ENCODE results near the gene COL6A1.

COL6A1 gene

GRCh38 chr21:45981151-45982091 lies at the start of gene COL6A1:
COL6A1 (plus strand) TSS chr21:45981770; CDS start chr21:45981851, 81 bp downstream.
- peak; percentile 40 for DNase-seq

GRCh38 chr21:45932922-45933502 lies 48.6 kb upstream of the COL6A1 start:
- no peak for DNase-seq

- DNase-seq: no peak
Observed at GRCh38 chr21:45934085-45934484, 47.5 kb upstream of the COL6A1 start.

- DNase-seq: no peak
Observed at GRCh38 chr21:45934554-45934953, 47.0 kb upstream of the COL6A1 start.

GRCh38 chr21:45935628-45936027 lies 45.9 kb upstream of the COL6A1 start:
- DNase-seq: no peak

- DNase-seq: no peak
Observed at GRCh38 chr21:45937721-45938452, 43.7 kb upstream of the COL6A1 start.

- no peak for DNase-seq
Observed at GRCh38 chr21:45938453-45938755, 43.2 kb upstream of the COL6A1 start.

- no peak for DNase-seq
Observed at GRCh38 chr21:45938811-45939520, 42.6 kb upstream of the COL6A1 start.

- DNase-seq: no peak
Observed at GRCh38 chr21:45939521-45940045, 42.0 kb upstream of the COL6A1 start.

GRCh38 chr21:45940091-45940490 lies 41.5 kb upstream of the COL6A1 start:
- no peak for DNase-seq

- DNase-seq: no peak
Observed at GRCh38 chr21:45940621-45941337, 40.8 kb upstream of the COL6A1 start.

- no peak for DNase-seq
Observed at GRCh38 chr21:45941338-45941710, 40.2 kb upstream of the COL6A1 start.

GRCh38 chr21:45941717-45942546 lies 39.6 kb upstream of the COL6A1 start:
- no peak for DNase-seq

GRCh38 chr21:45942755-45943629 lies 38.6 kb upstream of the COL6A1 start:
- DNase-seq: no peak

GRCh38 chr21:45943630-45944540 lies 37.7 kb upstream of the COL6A1 start:
- DNase-seq: no peak

GRCh38 chr21:45944601-45945000 lies 37.0 kb upstream of the COL6A1 start:
- no peak for DNase-seq

- no peak for DNase-seq
Observed at GRCh38 chr21:45945066-45945867, 36.3 kb upstream of the COL6A1 start.

- no peak for DNase-seq
Observed at GRCh38 chr21:45945868-45946210, 35.7 kb upstream of the COL6A1 start.
